ENCODE results near the gene TMEM219.

TMEM219 gene, protein sequence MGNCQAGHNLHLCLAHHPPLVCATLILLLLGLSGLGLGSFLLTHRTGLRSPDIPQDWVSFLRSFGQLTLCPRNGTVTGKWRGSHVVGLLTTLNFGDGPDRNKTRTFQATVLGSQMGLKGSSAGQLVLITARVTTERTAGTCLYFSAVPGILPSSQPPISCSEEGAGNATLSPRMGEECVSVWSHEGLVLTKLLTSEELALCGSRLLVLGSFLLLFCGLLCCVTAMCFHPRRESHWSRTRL

DNA sequence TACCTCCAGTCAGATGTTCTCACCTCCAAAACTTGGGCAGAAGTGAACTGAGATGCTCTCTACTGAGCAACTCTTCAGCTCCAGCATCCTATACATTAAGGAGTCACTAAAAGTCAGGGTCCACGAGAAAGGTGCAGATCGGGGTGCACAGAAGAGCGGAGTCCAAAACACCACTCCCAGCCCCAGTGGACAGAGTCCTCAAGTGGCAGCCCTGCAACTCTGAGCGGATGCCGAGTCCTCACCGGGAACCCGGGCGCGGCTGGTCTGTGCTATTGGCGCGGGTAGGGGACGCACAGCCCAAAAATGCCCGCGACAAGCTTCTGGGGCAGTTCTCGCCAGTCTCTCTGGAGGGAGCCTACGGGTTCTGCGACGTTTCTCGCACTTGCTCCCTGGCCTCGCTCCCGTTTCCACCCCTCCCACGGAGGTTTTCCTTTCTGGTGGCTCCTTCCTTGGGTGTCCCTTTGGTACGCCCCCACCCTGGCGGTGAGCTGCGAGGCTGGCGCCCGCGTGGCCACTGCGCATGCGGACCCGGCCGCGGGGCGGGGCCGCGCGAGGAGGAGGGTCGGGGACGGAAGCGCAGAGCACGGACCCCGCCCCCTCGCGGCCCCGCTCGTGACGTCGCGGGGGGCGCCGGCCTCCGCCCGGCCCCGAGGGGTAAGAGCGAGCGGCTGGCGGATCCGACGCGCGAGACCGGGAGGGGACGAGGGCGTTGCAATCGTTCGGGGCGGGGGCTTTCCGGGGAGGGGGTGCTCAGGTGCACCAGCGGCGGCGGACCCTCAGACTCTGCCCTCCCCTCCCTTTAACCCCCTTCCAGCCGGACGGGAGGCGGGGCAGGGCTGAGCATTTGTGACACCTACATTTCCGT lies at the start of gene TMEM219:
Gene TMEM219 (plus strand): TSS at position 601 of the 865 bp plus-strand sequence. CDS start 1,065 bp downstream, outside the sequence.
- peak; percentile 84 to 91 for DNase-seq (ENCODE audit: low read depth in 2 of 2)
- H3K4me3 ChIP-seq (replicated peaks in 1 of 2; ENCODE audit: low read depth in 2 of 2, low read length in 2 of 2), result peak within 1 kb of the TSS; percentile 73 to 82
- TF ChIP-seq, protein P1, sequence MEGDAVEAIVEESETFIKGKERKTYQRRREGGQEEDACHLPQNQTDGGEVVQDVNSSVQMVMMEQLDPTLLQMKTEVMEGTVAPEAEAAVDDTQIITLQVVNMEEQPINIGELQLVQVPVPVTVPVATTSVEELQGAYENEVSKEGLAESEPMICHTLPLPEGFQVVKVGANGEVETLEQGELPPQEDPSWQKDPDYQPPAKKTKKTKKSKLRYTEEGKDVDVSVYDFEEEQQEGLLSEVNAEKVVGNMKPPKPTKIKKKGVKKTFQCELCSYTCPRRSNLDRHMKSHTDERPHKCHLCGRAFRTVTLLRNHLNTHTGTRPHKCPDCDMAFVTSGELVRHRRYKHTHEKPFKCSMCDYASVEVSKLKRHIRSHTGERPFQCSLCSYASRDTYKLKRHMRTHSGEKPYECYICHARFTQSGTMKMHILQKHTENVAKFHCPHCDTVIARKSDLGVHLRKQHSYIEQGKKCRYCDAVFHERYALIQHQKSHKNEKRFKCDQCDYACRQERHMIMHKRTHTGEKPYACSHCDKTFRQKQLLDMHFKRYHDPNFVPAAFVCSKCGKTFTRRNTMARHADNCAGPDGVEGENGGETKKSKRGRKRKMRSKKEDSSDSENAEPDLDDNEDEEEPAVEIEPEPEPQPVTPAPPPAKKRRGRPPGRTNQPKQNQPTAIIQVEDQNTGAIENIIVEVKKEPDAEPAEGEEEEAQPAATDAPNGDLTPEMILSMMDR (IDR thresholded peaks at IDR 0.05; ENCODE audit: low read depth, low read length), result peak; percentile 30

DNA sequence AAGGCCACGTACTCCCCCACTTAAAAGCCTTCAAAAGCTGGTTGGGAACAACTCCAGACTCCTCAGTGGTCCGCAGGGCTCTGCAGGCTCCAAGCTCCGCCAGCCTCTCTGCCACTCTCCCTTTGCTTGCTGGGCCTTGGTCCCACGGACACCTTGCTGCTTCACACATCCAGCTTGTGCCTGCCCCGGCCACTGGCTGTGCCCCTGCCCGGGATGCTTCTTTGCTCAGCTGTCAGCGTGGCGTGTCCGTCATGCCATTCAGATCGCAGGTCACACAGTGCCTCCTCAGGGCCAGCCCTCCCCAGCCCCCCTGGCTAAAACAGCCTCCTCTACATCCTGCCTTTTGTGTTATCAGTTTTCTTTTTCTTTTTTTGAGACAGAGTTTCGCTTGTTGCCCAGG lies 49.8 kb upstream of the TMEM219 start:
- TF ChIP-seq, protein P1 (IDR thresholded peaks at IDR 0.05; ENCODE audit: low read depth, low read length), result no peak

DNA sequence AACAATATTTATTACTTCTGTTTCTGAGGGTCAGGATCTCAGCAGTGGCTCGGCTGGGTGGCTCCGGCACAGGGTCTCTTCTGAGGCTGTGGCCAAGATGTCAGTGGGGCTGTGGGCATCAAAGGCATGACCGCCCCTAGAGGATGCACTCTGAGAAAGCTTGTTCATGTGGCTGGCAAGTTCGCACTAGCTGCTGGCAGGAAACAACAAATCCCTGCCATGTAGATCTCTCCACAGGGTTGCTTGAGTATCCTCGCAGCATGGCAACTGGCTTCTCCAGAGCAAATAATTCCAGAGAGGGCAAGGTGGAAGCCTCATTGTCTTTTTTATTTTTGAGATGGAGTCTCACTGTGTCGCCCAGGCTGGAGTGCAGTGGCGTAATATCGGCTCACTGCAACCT lies 48.4 kb upstream of the TMEM219 start:
- TF ChIP-seq, protein P1 (IDR thresholded peaks at IDR 0.05; ENCODE audit: low read depth, low read length), result no peak
- no peak for DNase-seq (ENCODE audit: low read depth in 2 of 2)
- H3K4me3 ChIP-seq (replicated peaks in 1 of 2; ENCODE audit: low read depth in 2 of 2, low read length in 2 of 2), result no peak overlapping the region

More for the DNA sequence above, 49.8 kb upstream of the TMEM219 start:
- no peak for DNase-seq (ENCODE audit: low read depth in 2 of 2)
- no peak overlapping the region for H3K4me3 ChIP-seq (replicated peaks in 1 of 2; ENCODE audit: low read depth in 2 of 2, low read length in 2 of 2)

DNA sequence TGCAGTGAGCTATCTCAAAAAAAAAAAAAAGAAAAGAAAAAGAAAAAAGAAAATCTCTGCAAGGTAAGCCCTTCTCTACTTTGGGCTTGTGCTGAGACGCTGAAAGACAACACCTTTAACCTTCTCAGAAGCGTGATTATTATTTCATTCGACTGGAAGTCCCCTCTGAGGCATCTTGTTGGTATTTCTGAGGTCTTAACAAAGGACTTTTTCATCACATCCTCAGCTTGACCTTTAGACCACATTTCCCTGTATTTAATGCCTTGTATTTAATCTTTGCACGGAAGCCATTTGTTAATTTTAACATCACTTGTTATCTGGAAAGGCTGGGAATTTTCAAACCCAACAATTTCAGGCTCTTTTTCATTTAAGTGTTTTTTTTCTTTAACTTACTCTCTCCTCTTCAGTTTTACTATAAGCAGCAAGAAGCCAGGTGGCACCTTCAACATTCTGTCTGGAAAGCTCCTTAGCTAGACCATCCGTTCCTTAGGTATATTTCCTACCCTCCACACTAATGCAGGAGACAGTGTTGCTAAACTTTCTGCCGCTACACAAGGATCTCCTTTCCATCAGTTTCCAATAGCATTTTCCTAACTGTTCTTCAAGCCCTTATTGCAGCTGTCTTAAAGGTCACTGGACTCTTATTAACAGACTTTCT lies 46.2 kb upstream of the TMEM219 start:
- peak; percentile 22 to 55 for DNase-seq (ENCODE audit: low read depth in 2 of 2)
- no peak overlapping the region for H3K4me3 ChIP-seq (replicated peaks in 1 of 2; ENCODE audit: low read depth in 2 of 2, low read length in 2 of 2)
- TF ChIP-seq, protein P1 (IDR thresholded peaks at IDR 0.05; ENCODE audit: low read depth, low read length), result no peak

DNA sequence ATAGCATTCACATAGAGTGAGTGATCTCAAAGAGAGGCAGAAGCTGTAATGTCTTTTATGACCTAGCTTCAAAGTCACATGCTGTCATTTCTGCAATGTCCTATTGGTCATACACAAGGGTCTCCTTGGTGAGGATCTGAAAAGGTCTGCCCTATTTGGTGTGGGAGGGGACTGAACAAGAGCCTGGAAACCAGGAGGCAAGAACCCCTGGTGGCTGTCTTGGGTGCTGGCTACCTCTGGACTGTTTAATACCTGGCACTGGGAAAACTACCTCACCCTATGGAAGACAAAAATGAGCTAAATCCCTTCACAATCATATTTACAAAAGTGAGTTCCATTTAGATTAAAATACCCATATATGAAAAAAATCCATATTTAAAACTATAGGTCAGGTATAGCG lies 44.9 kb upstream of the TMEM219 start:
- TF ChIP-seq, protein P1 (IDR thresholded peaks at IDR 0.05; ENCODE audit: low read depth, low read length), result no peak
- no peak overlapping the region for H3K4me3 ChIP-seq (replicated peaks in 1 of 2; ENCODE audit: low read depth in 2 of 2, low read length in 2 of 2)
- DNase-seq (ENCODE audit: low read depth in 2 of 2), result no peak

DNA sequence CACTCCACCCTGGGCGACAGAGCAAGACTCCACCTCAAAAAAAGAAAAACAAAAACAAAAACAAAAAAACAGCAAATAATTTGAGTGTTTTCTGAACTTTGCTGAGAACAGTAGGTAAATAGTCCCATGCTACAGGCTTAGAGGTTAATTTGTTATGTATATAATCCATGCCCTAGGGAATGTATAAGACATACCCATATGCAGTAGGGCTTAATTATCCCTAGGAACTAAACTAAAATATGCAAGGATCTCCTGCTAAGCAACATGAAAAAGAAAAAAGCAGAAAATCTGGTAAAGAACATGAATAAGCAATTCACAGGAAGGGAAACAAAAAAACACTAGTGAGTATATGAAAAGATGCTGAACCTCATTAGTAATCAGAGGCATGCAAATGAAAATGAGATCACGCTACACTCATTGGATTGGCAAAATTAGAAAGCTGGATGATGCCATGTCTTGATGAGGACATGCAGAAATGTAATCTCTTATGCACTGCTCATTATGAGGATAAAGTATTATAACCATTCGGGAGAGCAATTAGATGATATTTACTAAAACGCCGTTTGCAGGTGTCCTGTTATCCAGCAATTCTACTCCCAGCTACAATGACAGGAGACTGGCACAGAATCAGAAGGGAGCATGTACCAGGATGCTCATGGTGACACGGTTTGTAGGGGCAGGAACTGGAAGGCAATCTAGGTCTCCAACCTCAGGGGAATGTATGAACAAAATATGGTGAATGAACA lies 41.4 kb upstream of the TMEM219 start:
- TF ChIP-seq, protein P1 (IDR thresholded peaks at IDR 0.05; ENCODE audit: low read depth, low read length), result no peak
- no peak overlapping the region for H3K4me3 ChIP-seq (replicated peaks in 1 of 2; ENCODE audit: low read depth in 2 of 2, low read length in 2 of 2)
- DNase-seq (ENCODE audit: low read depth in 2 of 2), result no peak
